HCT116 (cell line): ENCODE measurements around the gene ITGAL. TPM values are rescaled to one million over a fixed set of nuclear protein-coding genes. Genes with fewer than 3 reads are reported as not detected.

Experiments used
- ATAC-seq: fragments of 200-7000 bp; cut with Tn5 transposase; 2 replicates; pipeline ENCODE4 v1.9.1; 2020; ENCODE audit warnings: mild to moderate bottlenecking, moderate library complexity
- BruUV-seq: library from RNA; stranded (reverse); fragments of 400-500 nt; replicated peaks from 2 replicates; lab custom pipeline; 2021; lab: Mats Ljungman, UMichigan
- CTCF ChIA-PET: fragments of 300-600 bp; sonication (Branson Sonifier 250); formaldehyde crosslinking; loops from one replicate; lab custom pipeline; 2021; ENCODE audit warnings: antibody characterized with exemption; lab: Charles Lee
- POLR2A ChIA-PET: fragments of 300-600, 350-600 bp; sonication (Branson Sonifier 250); formaldehyde crosslinking; loops from one replicate; lab custom pipeline; 2021; ENCODE audit warnings: antibody characterized with exemption; lab: Charles Lee
- RAD21 ChIA-PET, 2 experiments: fragments of 300-600 bp; sonication (Branson Sonifier 250); formaldehyde crosslinking; loops; one replicate each; lab custom pipeline; 2023; ENCODE audit warnings: low total read pairs in 2 of 2; ENCODE audit not compliant: uncharacterized antibody in 2 of 2, unreplicated experiment in 2 of 2, low non-redundant PET in 1 of 2; lab: Charles Lee
- DNase-seq: peaks from one replicate; pipeline ENCODE4 v3.0.0-alpha.2; 2010; ENCODE audit warnings: low read depth, low spot score
- H2AFZ ChIP-seq: fragments of 200-600 bp; shearing (Covaris generic), sonication (generic); 2 replicates; pipeline ENCODE4 v1.6.1; 2017; ENCODE audit warnings: low read depth, mixed run types, mixed read lengths, antibody characterized with exemption, low read length; ENCODE audit not compliant: poor library complexity, severe bottlenecking
- H3K27ac ChIP-seq: 2 replicates; pipeline ENCODE4 v1.5.1; 2012; ENCODE audit warnings: low read depth, low read length
- H3K27me3 ChIP-seq: fragments of 200-600 bp; sonication (generic); 2 replicates; pipeline ENCODE4 v1.6.1; 2016; ENCODE audit warnings: mixed run types, low read length, mixed read lengths; ENCODE audit not compliant: insufficient read depth
- H3K36me3 ChIP-seq, 2 experiments: fragments of 200-500 bp in 1 of 2; fragments of 200-600 bp in 1 of 2; sonication (Bioruptor generic) in 1 of 2; sonication (generic) in 1 of 2; 2 replicates each; pipeline versions ENCODE4 v1.5.1 to v1.6.1; 2014 to 2016; ENCODE audit warnings: low read length in 2 of 2, inconsistent platforms in 1 of 2, mixed read lengths in 1 of 2, mixed run types in 1 of 2; ENCODE audit not compliant: insufficient read depth in 2 of 2, control insufficient read depth in 1 of 2
- H3K4me1 ChIP-seq, 2 experiments: fragments of 200-600 bp in 1 of 2; sonication (generic) in 1 of 2; 2 replicates each; pipeline versions ENCODE4 v1.5.1 to v1.6.1; 2012 to 2017; ENCODE audit warnings: low read length in 2 of 2, inconsistent platforms in 1 of 2, mild to moderate bottlenecking in 1 of 2, mixed read lengths in 1 of 2, mixed run types in 1 of 2, moderate library complexity in 1 of 2; ENCODE audit not compliant: insufficient read depth in 2 of 2, control insufficient read depth in 1 of 2
- H3K4me2 ChIP-seq: fragments of 200-600 bp; sonication (generic); 2 replicates; pipeline ENCODE4 v1.6.1; 2017; ENCODE audit warnings: mixed run types, low read length, mixed read lengths
- H3K4me3 ChIP-seq, 2 experiments: fragments of 200-600 bp in 1 of 2; sonication (generic) in 1 of 2; replicated peaks in 1 of 2; 2 replicates each; pipeline ENCODE4 v1.5.1; 2011 to 2016; ENCODE audit warnings: low read length in 2 of 2, control low read depth in 1 of 2, low read depth in 1 of 2, mild to moderate bottlenecking in 1 of 2, mixed read lengths in 1 of 2, mixed run types in 1 of 2
- H3K79me2 ChIP-seq: fragments of 200-600 bp; sonication (generic); 2 replicates; pipeline ENCODE4 v1.6.1; 2017; ENCODE audit warnings: mild to moderate bottlenecking, mixed run types, low read length, moderate library complexity, mixed read lengths; ENCODE audit not compliant: insufficient read depth
- H3K9ac ChIP-seq: fragments of 200-600 bp; sonication (generic); 2 replicates; pipeline ENCODE4 v1.6.1; 2016; ENCODE audit warnings: low read length, mixed read lengths
- H3K9me2 ChIP-seq: fragments of 200-600 bp; sonication (generic), shearing (Covaris generic); 2 replicates; pipeline ENCODE4 v1.6.1; 2017; ENCODE audit warnings: mixed run types, mild to moderate bottlenecking, moderate library complexity; ENCODE audit not compliant: insufficient read depth
- H3K9me3 ChIP-seq, 2 experiments: fragments of 200-500 bp in 1 of 2; fragments of 200-600 bp in 1 of 2; sonication (Bioruptor generic) in 1 of 2; sonication (generic) in 1 of 2; 2 replicates each; pipeline ENCODE4 v1.6.1; 2014 to 2017; ENCODE audit warnings: low read length in 2 of 2, mixed read lengths in 2 of 2, inconsistent platforms in 1 of 2, low read depth in 1 of 2, mild to moderate bottlenecking in 1 of 2, mixed run types in 1 of 2, moderate library complexity in 1 of 2; ENCODE audit not compliant: control insufficient read depth in 1 of 2, insufficient read depth in 1 of 2
- H4K20me1 ChIP-seq: fragments of 200-600 bp; sonication (generic), shearing (Covaris generic); 2 replicates; pipeline ENCODE4 v1.6.1; 2017; ENCODE audit warnings: mixed run types, mild to moderate bottlenecking, moderate library complexity; ENCODE audit not compliant: insufficient read depth
- CBX3 ChIP-seq: IDR thresholded peaks from 2 replicates; pipeline ENCODE4 v1.6.1; 2012; ENCODE audit warnings: low read depth
- CTCF ChIP-seq, 3 experiments: fragments of 200-600 bp in 1 of 3; sonication (generic) in 1 of 3; IDR thresholded peaks in 2 of 3; conservative IDR thresholded peaks in 1 of 3; 2 replicates each; pipeline ENCODE4 v1.5.1; 2012 to 2017; ENCODE audit warnings: low read depth in 2 of 3, low read length in 2 of 3, antibody characterized with exemption in 1 of 3, borderline replicate concordance in 1 of 3, control low read depth in 1 of 3, mild to moderate bottlenecking in 1 of 3, mixed read lengths in 1 of 3, mixed run types in 1 of 3, moderate library complexity in 1 of 3; ENCODE audit not compliant: insufficient read depth in 1 of 3
- EGR1 ChIP-seq: IDR thresholded peaks from 2 replicates; pipeline ENCODE4 v1.6.1; 2012; ENCODE audit warnings: low read depth
- ELF1 ChIP-seq: IDR thresholded peaks from 2 replicates; pipeline ENCODE4 v1.6.1; 2012; ENCODE audit warnings: low read depth, borderline replicate concordance
- EZH2phosphoT487 ChIP-seq: fragments of 200-600 bp; IDR thresholded peaks from 2 replicates; pipeline ENCODE4 v1.6.1; 2018; ENCODE audit warnings: antibody characterized with exemption, borderline replicate concordance
- FOSL1 ChIP-seq: IDR thresholded peaks from 2 replicates; pipeline ENCODE4 v1.6.1; 2012; ENCODE audit warnings: low read depth
- JUND ChIP-seq: IDR thresholded peaks from 2 replicates; pipeline ENCODE4 v1.6.1; 2012
- POLR2A ChIP-seq: IDR thresholded peaks from 2 replicates; pipeline ENCODE4 v1.7.0; 2011; ENCODE audit warnings: borderline replicate concordance; ENCODE audit not compliant: insufficient read depth, insufficient read length; ENCODE audit errors: extremely low read depth
- REST ChIP-seq: IDR thresholded peaks from 2 replicates; pipeline ENCODE4 v1.6.1; 2012; ENCODE audit warnings: low read depth
- SRF ChIP-seq: IDR thresholded peaks from 2 replicates; pipeline ENCODE4 v1.6.1; 2012; ENCODE audit warnings: low read depth
- YY1 ChIP-seq: IDR thresholded peaks from 2 replicates; pipeline ENCODE4 v1.6.1; 2011; ENCODE audit warnings: low read length, low read depth, moderate library complexity, mild to moderate bottlenecking; ENCODE audit not compliant: insufficient replicate concordance; ENCODE audit errors: extremely low read depth
- ZBTB33 ChIP-seq: IDR thresholded peaks from 2 replicates; pipeline ENCODE4 v1.6.1; 2011; ENCODE audit warnings: mild to moderate bottlenecking, low read length, moderate library complexity; ENCODE audit not compliant: insufficient replicate concordance; ENCODE audit errors: extremely low read depth
- ZNF274 ChIP-seq: fragments of 200-500 bp; sonication (Bioruptor generic); IDR thresholded peaks from 2 replicates; pipeline ENCODE4 v1.6.1; 2014; ENCODE audit warnings: mild to moderate bottlenecking, low read depth, low read length, inconsistent platforms
- intact Hi-C: fragments of 100-400 bp; cut with micrococcal nuclease; formaldehyde crosslinking; loops from 2 replicates; pipeline ENCODE4 v1.10.0; 2022
- total RNA-seq: library from RNA; stranded (reverse); gene quantifications from one replicate; pipeline ENCODE4 v1.2.1, GENCODE V29; 2021; ENCODE audit not compliant: unreplicated experiment

The ITGAL gene
- total RNA-seq, 1 experiment from 2014 or later: 1.4 TPM

- TF ChIP-seq ZBTB33 (no peak), ELF1 (no peak), CTCF (IDR thresholded peaks at IDR 0.05 in 2 of 3, conservative IDR thresholded peaks at IDR 0.05 in 1 of 3; ENCODE audit: borderline replicate concordance in 1 of 3, insufficient read depth in 1 of 3, low read depth in 2 of 3, low read length in 2 of 3) (no peak), POLR2A (no peak), CBX3 (no peak), ZNF274 (no peak), JUND (no peak), EGR1 (no peak), EZH2phosphoT487 (no peak)
These were observed 16.4 kb downstream of the ITGAL start (continued) for GRCh38 chr16:30488764-30489605.

- ChIA-PET CTCF (no interaction called here), POLR2A (no interaction called here)
- intact Hi-C loops: no loop called here
- TF ChIP-seq SRF: no peak
- no peak for TF ChIP-seq EGR1
- TF ChIP-seq ZBTB33: no peak
- no peak for TF ChIP-seq ZNF274
- no peak for TF ChIP-seq REST
- no peak for TF ChIP-seq JUND
- no peak for TF ChIP-seq FOSL1
- TF ChIP-seq YY1: no peak
These were observed 17.7 kb downstream of the ITGAL start for GRCh38 chr16:30490210-30490609.

More at GRCh38 chr16:30490210-30490609, 17.7 kb downstream of the ITGAL start:
- no peaks in the 10 kb centered on the region for H3K36me3 ChIP-seq
- peaks cover 7% of the 10 kb centered on the region in 2 experiments for H3K4me1 ChIP-seq
- H3K4me3 ChIP-seq: no peak overlapping the region
- H3K4me2 ChIP-seq: no peak overlapping the region
- H3K9me3 ChIP-seq: no peaks in the 10 kb centered on the region
- no peak overlapping the region for H3K27ac ChIP-seq
- DNase-seq: no peak
- H3K27me3 ChIP-seq: no peaks in the 10 kb centered on the region
- no peaks in the 10 kb centered on the region for H4K20me1 ChIP-seq
- no peaks in the 10 kb centered on the region for H3K9me2 ChIP-seq
- H3K79me2 ChIP-seq: no peaks in the 10 kb centered on the region
- RAD21 ChIA-PET: no interaction called here
- BruUV-seq: no TSS peak
- no peak overlapping the region for H2AFZ ChIP-seq
- no peak overlapping the region for H3K9ac ChIP-seq
- ATAC-seq: no peak
